H1 (cell line): ENCODE data around the gene TGFB1I1. TPM values are rescaled to one million over a fixed set of nuclear protein-coding genes. Genes with fewer than 3 reads are reported as not detected.

Experiments used
- CTCF ChIA-PET: fragments of 300-600 bp; sonication (Branson Sonifier 250); formaldehyde crosslinking; loops from one replicate; lab custom pipeline; 2021; ENCODE audit not compliant: partially characterized antibody; lab: Charles Lee
- POLR2A ChIA-PET: fragments of 300-600 bp; sonication (Branson Sonifier 250); formaldehyde crosslinking; loops from one replicate; lab custom pipeline; 2021; ENCODE audit warnings: inconsistent platforms; ENCODE audit not compliant: partially characterized antibody; lab: Charles Lee
- DNase-seq, 2 experiments: peaks; one replicate each; pipeline versions ENCODE4 v3.0.0 to v3.0.0-alpha.2; 2010 to 2022; ENCODE audit warnings: low spot score in 2 of 2, low read depth in 1 of 2, mixed read lengths in 1 of 2
- FAIRE-seq: peaks from 2 replicates; lab custom pipeline; 2011; peaks lifted over from hg19 to GRCh38; lab: Jason Lieb, UNC
- H2AFZ ChIP-seq: 2 replicates; pipeline ENCODE4 v1.8.1; 2012; ENCODE audit warnings: low read length, inconsistent platforms
- H2AK5ac ChIP-seq: 2 replicates; pipeline ENCODE4 v1.6.1; 2013; ENCODE audit warnings: low read depth, low read length
- H2BK120ac ChIP-seq: replicated peaks from 2 replicates; pipeline ENCODE3; 2013; ENCODE audit warnings: low read depth, low read length, inconsistent platforms
- H2BK12ac ChIP-seq: 2 replicates; pipeline ENCODE4 v1.6.1; 2013; ENCODE audit warnings: low read depth, low read length
- H2BK15ac ChIP-seq: 2 replicates; pipeline ENCODE4 v1.6.1; 2013; ENCODE audit warnings: low read length
- H2BK20ac ChIP-seq: 2 replicates; pipeline ENCODE4 v1.6.1; 2013; ENCODE audit warnings: low read length
- H2BK5ac ChIP-seq: 2 replicates; pipeline ENCODE4 v1.6.1; 2013; ENCODE audit warnings: low read depth, low read length
- H3K14ac ChIP-seq: 2 replicates; pipeline ENCODE4 v1.6.1; 2013; ENCODE audit warnings: inconsistent platforms; ENCODE audit not compliant: insufficient read length
- H3K18ac ChIP-seq: 2 replicates; pipeline ENCODE4 v1.6.1; 2013; ENCODE audit warnings: low read length; ENCODE audit errors: extremely low read depth
- H3K23ac ChIP-seq: 2 replicates; pipeline ENCODE4 v1.6.1; 2013; ENCODE audit warnings: inconsistent platforms; ENCODE audit not compliant: insufficient read length
- H3K23me2 ChIP-seq: 2 replicates; pipeline ENCODE4 v1.6.1; 2013; ENCODE audit warnings: low read depth, low read length
- H3K27ac ChIP-seq: 2 replicates; pipeline ENCODE4 v1.6.1; 2011; ENCODE audit warnings: low read depth, low read length, inconsistent platforms
- H3K27me3 ChIP-seq, 4 experiments: replicated peaks in 1 of 4; 1 replicate in 1 of 4; 2 replicates in 3 of 4; pipeline versions ENCODE4 v1.6.1 to v1.8.1; 2011 to 2013; ENCODE audit warnings: low read length in 3 of 4, mild to moderate bottlenecking in 3 of 4, inconsistent platforms in 2 of 4, mixed read lengths in 2 of 4, moderate library complexity in 1 of 4; ENCODE audit not compliant: control insufficient read depth in 3 of 4, insufficient read depth in 3 of 4; ENCODE audit errors: extremely low read depth in 1 of 4
- H3K36me3 ChIP-seq, 4 experiments: 2 replicates each; pipeline versions ENCODE4 v1.6.1 to v1.8.1; 2011 to 2013; ENCODE audit warnings: mild to moderate bottlenecking in 4 of 4, low read length in 3 of 4, moderate library complexity in 2 of 4, control low read depth in 1 of 4, inconsistent platforms in 1 of 4; ENCODE audit not compliant: insufficient read depth in 4 of 4, control insufficient read depth in 2 of 4
- H3K4ac ChIP-seq: replicated peaks from 2 replicates; pipeline ENCODE3; 2013; ENCODE audit warnings: low read length, low read depth, mixed read lengths, inconsistent platforms; ENCODE audit not compliant: insufficient read length
- H3K4me1 ChIP-seq, 4 experiments: replicated peaks in 1 of 4; 1 replicate in 1 of 4; 2 replicates in 3 of 4; pipeline versions ENCODE4 v1.6.1 to v1.8.1; 2011 to 2013; ENCODE audit warnings: low read length in 3 of 4, inconsistent platforms in 2 of 4, mixed read lengths in 1 of 4; ENCODE audit not compliant: insufficient read depth in 4 of 4, control insufficient read depth in 3 of 4
- H3K4me2 ChIP-seq, 2 experiments: 2 replicates each; pipeline versions ENCODE4 v1.6.1 to v1.8.1; 2011 to 2013; ENCODE audit warnings: low read depth in 2 of 2, low read length in 2 of 2, control low read depth in 1 of 2, inconsistent platforms in 1 of 2, mild to moderate bottlenecking in 1 of 2; ENCODE audit not compliant: insufficient read depth in 1 of 2
- H3K4me3 ChIP-seq, 4 experiments: fragments of 200-600, 300-600 bp in 1 of 4; sonication (generic), shearing (Covaris generic), sonication (Bioruptor Twin) in 1 of 4; 2 replicates each; pipeline versions ENCODE4 v1.5.1 to v1.8.1; 2011 to 2016; ENCODE audit warnings: low read length in 4 of 4, low read depth in 3 of 4, control low read depth in 2 of 4, inconsistent platforms in 2 of 4, mild to moderate bottlenecking in 2 of 4, mixed read lengths in 1 of 4, moderate library complexity in 1 of 4; ENCODE audit not compliant: insufficient read depth in 2 of 4; ENCODE audit errors: extremely low read depth in 1 of 4
- H3K56ac ChIP-seq: replicated peaks from 2 replicates; pipeline ENCODE3; 2013; ENCODE audit warnings: low read depth, mild to moderate bottlenecking, mixed read lengths, low read length, inconsistent platforms; ENCODE audit not compliant: insufficient read length
- H3K79me1 ChIP-seq: 2 replicates; pipeline ENCODE4 v1.6.1; 2013; ENCODE audit warnings: low read depth, low read length, control low read depth
- H3K79me2 ChIP-seq, 2 experiments: 2 replicates each; pipeline versions ENCODE4 v1.6.1 to v1.8.1; 2012 to 2013; ENCODE audit warnings: low read length in 2 of 2, mild to moderate bottlenecking in 2 of 2, inconsistent platforms in 1 of 2; ENCODE audit not compliant: insufficient read depth in 2 of 2, control insufficient read depth in 1 of 2
- H3K9ac ChIP-seq, 4 experiments: replicated peaks in 1 of 4; 1 replicate in 1 of 4; 2 replicates in 3 of 4; pipeline versions ENCODE4 v1.6.1 to v1.8.1; 2011 to 2013; ENCODE audit warnings: low read depth in 3 of 4, low read length in 3 of 4, control low read depth in 2 of 4, mild to moderate bottlenecking in 2 of 4, moderate library complexity in 2 of 4, inconsistent platforms in 1 of 4; ENCODE audit errors: extremely low read depth in 1 of 4
- H3K9me3 ChIP-seq, 2 experiments: 2 replicates each; pipeline versions ENCODE4 v1.6.1 to v1.8.1; 2012 to 2013; ENCODE audit warnings: mild to moderate bottlenecking in 2 of 2, moderate library complexity in 2 of 2, control low read depth in 1 of 2, inconsistent platforms in 1 of 2, low read depth in 1 of 2, low read length in 1 of 2, mixed read lengths in 1 of 2; ENCODE audit not compliant: insufficient read depth in 2 of 2
- H4K20me1 ChIP-seq, 2 experiments: replicated peaks in 1 of 2; 2 replicates each; pipeline versions ENCODE3 to v1.8.1; 2011 to 2013; ENCODE audit warnings: inconsistent platforms in 2 of 2, low read length in 2 of 2, mild to moderate bottlenecking in 1 of 2; ENCODE audit not compliant: insufficient read depth in 2 of 2, control insufficient read depth in 1 of 2
- H4K5ac ChIP-seq: 2 replicates; pipeline ENCODE4 v1.6.1; 2013; ENCODE audit warnings: low read length, low read depth, mixed read lengths, inconsistent platforms; ENCODE audit not compliant: insufficient read length
- H4K8ac ChIP-seq: 2 replicates; pipeline ENCODE4 v1.8.0; 2013; ENCODE audit warnings: mild to moderate bottlenecking, moderate library complexity, low read length, inconsistent platforms; ENCODE audit not compliant: insufficient read depth; ENCODE audit errors: extremely low read depth
- H4K91ac ChIP-seq: replicated peaks from 2 replicates; pipeline ENCODE3; 2013; ENCODE audit warnings: low read length, mixed read lengths, inconsistent platforms; ENCODE audit not compliant: insufficient read length
- BRCA1 ChIP-seq: IDR thresholded peaks from 2 replicates; pipeline ENCODE4 v1.6.1; 2012; ENCODE audit warnings: low read depth, low read length, improper control_type of control experiment
- CTBP2 ChIP-seq: IDR thresholded peaks from 2 replicates; pipeline ENCODE4 v1.7.0; 2011; ENCODE audit warnings: borderline replicate concordance, mild to moderate bottlenecking, moderate library complexity, mixed read lengths, low read length; ENCODE audit not compliant: insufficient read depth, insufficient read length
- POLR2AphosphoS5 ChIP-seq: IDR thresholded peaks from 2 replicates; pipeline ENCODE4 v1.6.1; 2011; ENCODE audit warnings: low read depth, low read length
- POU5F1 ChIP-seq: IDR thresholded peaks from 2 replicates; pipeline ENCODE4 v1.6.1; 2011; ENCODE audit warnings: low read depth, mild to moderate bottlenecking, low read length, moderate library complexity
- RBBP5 ChIP-seq: IDR thresholded peaks from 2 replicates; pipeline ENCODE4 v1.7.1; 2012; ENCODE audit warnings: low read depth, mild to moderate bottlenecking, inconsistent platforms, low read length, moderate library complexity, borderline replicate concordance
- RXRA ChIP-seq: IDR thresholded peaks from 2 replicates; pipeline ENCODE4 v1.6.1; 2011; ENCODE audit warnings: low read depth, mild to moderate bottlenecking, low read length, moderate library complexity; ENCODE audit not compliant: insufficient read depth
- SIRT6 ChIP-seq: IDR thresholded peaks from one replicate; pipeline ENCODE4 v1.7.1; 2012; ENCODE audit warnings: low read length, inconsistent platforms
- SRF ChIP-seq: IDR thresholded peaks from 2 replicates; pipeline ENCODE4 v1.6.1; 2011; ENCODE audit warnings: mild to moderate bottlenecking, low read depth, low read length, moderate library complexity
- SUZ12 ChIP-seq: fragments of 200-600 bp; sonication (generic); IDR thresholded peaks from 2 replicates; pipeline ENCODE4 v1.6.1; 2012; ENCODE audit warnings: mild to moderate bottlenecking, inconsistent platforms, low read length, moderate library complexity, mixed read lengths
- WGBS, 2 experiments: shearing (Covaris generic) in 1 of 2; methylation state at CpG; one replicate each; pipeline versions ENCODE4 v1.1.6 to v1.1.7; 2013 to 2015; ENCODE audit warnings: low lambda C conversion rate in 2 of 2, mixed read lengths in 2 of 2, inconsistent platforms in 1 of 2, low coverage in 1 of 2, missing lambda C conversion rate in 1 of 2; ENCODE audit not compliant: insufficient replicate concordance in 2 of 2, insufficient coverage in 1 of 2, insufficient read length in 1 of 2; ENCODE audit errors: extremely low coverage in 1 of 2, missing lambda C conversion rate in 1 of 2; 5-methylcytosine and 5-hydroxymethylcytosine counted together
- polyA plus RNA-seq, 7 experiments: library from polyadenylated mRNA; depleted of rRNA in 3 of 7; stranded (reverse) in 5 of 7; unstranded in 2 of 7; fragments of >200 nt in 5 of 7; fragments of 200-250 nt in 2 of 7; gene quantifications; 1 replicate in 5 of 7; 2 replicates in 1 of 7; 4 replicates in 1 of 7; pipeline versions ENCODE4 v1.2.1 to v1.2.3, GENCODE V29; 2011 to 2013; ENCODE audit warnings: missing spikeins in 2 of 7, mixed read lengths in 2 of 7
- total RNA-seq: library from RNA; stranded (reverse); fragmentation: NEBNext Ultra II Directional; extraction: Animal tissue kit (Norgen Biotek cat#: 25700); gene quantifications from 2 replicates; pipeline ENCODE4 v1.2.1, GENCODE V29; 2021
- TF ChIP-seq, protein P1 (sequence below): IDR thresholded peaks from 2 replicates; pipeline ENCODE4 v1.6.1; 2011; ENCODE audit warnings: low read length, improper control_type of control experiment

Gene TGFB1I1
- total and polyA plus RNA-seq, 2 of the 8 experiments (the other 6 are each of a cell fraction or from before 2014, with no cell fraction given), result 5.6 to 5.8 TPM

DNA sequence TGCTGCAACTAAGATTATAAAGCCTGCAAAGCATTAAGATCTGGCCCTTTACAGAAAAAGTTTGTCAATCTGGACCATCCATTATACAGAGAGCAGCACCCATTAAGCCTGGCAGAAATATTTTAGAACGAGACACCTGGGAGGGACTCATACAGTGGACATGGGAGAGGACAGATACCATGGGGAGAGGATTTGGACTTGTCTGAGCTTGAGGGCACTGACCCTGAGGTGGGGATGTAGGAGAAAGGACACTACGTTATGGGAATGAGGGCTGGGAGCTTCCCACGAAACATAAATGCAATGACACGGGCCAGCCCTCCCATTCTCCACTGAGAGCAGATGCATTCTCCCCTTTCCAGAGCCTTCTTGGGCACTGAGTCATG is 30.0 kb downstream of the TGFB1I1 start:
- TF ChIP-seq, protein P1, sequence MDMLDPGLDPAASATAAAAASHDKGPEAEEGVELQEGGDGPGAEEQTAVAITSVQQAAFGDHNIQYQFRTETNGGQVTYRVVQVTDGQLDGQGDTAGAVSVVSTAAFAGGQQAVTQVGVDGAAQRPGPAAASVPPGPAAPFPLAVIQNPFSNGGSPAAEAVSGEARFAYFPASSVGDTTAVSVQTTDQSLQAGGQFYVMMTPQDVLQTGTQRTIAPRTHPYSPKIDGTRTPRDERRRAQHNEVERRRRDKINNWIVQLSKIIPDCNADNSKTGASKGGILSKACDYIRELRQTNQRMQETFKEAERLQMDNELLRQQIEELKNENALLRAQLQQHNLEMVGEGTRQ, result no peak
- TF ChIP-seq SUZ12 (no peak), RBBP5 (no peak), BRCA1 (no peak), SRF (no peak), POLR2AphosphoS5 (no peak), SIRT6 (no peak), CTBP2 (no peak), POU5F1 (no peak), RXRA (no peak)
- Histone ChIP-seq H2AFZ (no peak overlapping the region), H3K27me3 (no peaks in the 10 kb centered on the region), H3K27ac (no peak overlapping the region), H3K9ac (no peak overlapping the region), H3K79me2 (no peaks in the 10 kb centered on the region), H4K91ac (no peak overlapping the region), H3K4me2 (peak overlapping the region; percentile 18 to 59; a peak in 2 of 4 replicates), H4K8ac (no peak overlapping the region), H2AK5ac (no peak overlapping the region), H2BK120ac (no peak overlapping the region), H2BK12ac (no peak overlapping the region), H2BK20ac (no peak overlapping the region), H3K23me2 (no peaks in the 10 kb centered on the region), H3K4me3 (peak overlapping the region in 1 of 4 experiments; percentile 27; a peak in 2 of 8 replicates), H3K36me3 (peaks cover 0 to 3% (median under 1%) of the 10 kb centered on the region in 4 experiments; a peak in 1 of 8 replicates), H2BK15ac (no peak overlapping the region), H3K9me3 (no peaks in the 10 kb centered on the region), H2BK5ac (no peak overlapping the region), H3K56ac (no peak overlapping the region), H3K4ac (no peak overlapping the region), H3K79me1 (no peaks in the 10 kb centered on the region), H3K23ac (no peak overlapping the region), H3K4me1 (peaks cover 2 to 10% (median 5%) of the 10 kb centered on the region in 4 experiments), H4K5ac (no peak overlapping the region), H4K20me1 (no peaks in the 10 kb centered on the region), H3K18ac (no peak overlapping the region), H3K14ac (no peak overlapping the region)
- FAIRE-seq, result no peak
- 65% methylated on average over 4 of the region's 4 CpGs; no CpG with 5 or more reads in 1 of the 2 experiments for WGBS, 2 experiments
- ChIA-PET POLR2A (interaction anchor here (1.1 to 10.6 kb wide), 2 partner anchors 14 to 66 kb away, joined by 3 to 69 read pairs; no protein-coding TSS in a partner anchor), CTCF (interaction anchor here (0.5 to 2.0 kb wide), 3 partner anchors 21 to 191 kb away, joined by 3 to 6 read pairs (median 3); no protein-coding TSS in a partner anchor)
- no peak for DNase-seq
